Pancreas (tissue), 10 donors: ENCODE data around the gene RHBDL3. TPM values are rescaled to one million over a fixed set of nuclear protein-coding genes. Genes with fewer than 3 reads are reported as not detected.

Experiments
- ATAC-seq, 4 donors: fragments of 200-7000 bp; cut with Tn5 transposase; one replicate each; pipeline versions ENCODE4 v1.8.0 to v1.9.1; 2020; ENCODE audit warnings: mild to moderate bottlenecking in 4 of 4, moderate library complexity in 4 of 4
- DNase-seq, 6 donors: peaks; one replicate each; pipeline ENCODE4 v3.0.0-alpha.2; 2020
- FAIRE-seq: peaks from 2 replicates; lab custom pipeline; 2012; peaks lifted over from hg19 to GRCh38; lab: Jason Lieb, UNC
- H3K27ac ChIP-seq, 4 donors: fragments of 200-600 bp; sonication (generic); 1 replicate in 3 of 4; 2 replicates in 1 of 4; pipeline versions ENCODE4 v1.5.0 to v1.8.0; 2020
- H3K27me3 ChIP-seq, 4 donors: fragments of 200-600 bp; one replicate each; pipeline ENCODE4 v1.8.0; 2021
- H3K36me3 ChIP-seq, 3 donors: fragments of 200-600 bp; sonication (generic) in 1 of 3; one replicate each; pipeline versions ENCODE4 v1.5.0 to v1.8.0; 2020 to 2021
- H3K4me1 ChIP-seq, 3 donors: fragments of 200-600 bp; one replicate each; pipeline ENCODE4 v1.8.0; 2021
- H3K4me3 ChIP-seq, 4 donors: fragments of 200-600 bp; sonication (generic) in 2 of 4; one replicate each; pipeline versions ENCODE4 v1.5.0 to v1.8.0; 2020 to 2021
- H3K9me3 ChIP-seq, 4 donors: fragments of 200-600 bp; one replicate each; pipeline ENCODE4 v1.8.0; 2021
- CTCF ChIP-seq, 4 donors: fragments of 200-600 bp; sonication (generic) in 3 of 4; IDR thresholded peaks; one replicate each; pipeline versions ENCODE4 v1.5.0 to v1.8.0; 2021; ENCODE audit warnings: antibody characterized with exemption in 4 of 4
- WGBS, 2 donors: extraction: QIAGEN DNeasy Blood & Tissue Kit; methylation state at CpG; one replicate each; pipeline ENCODE4 v1.1.7; 2013; 5-methylcytosine and 5-hydroxymethylcytosine counted together
- intact Hi-C, 3 donors: fragments of 100-400 bp; cut with DNase I; formaldehyde crosslinking; loops; one replicate each; pipeline versions ENCODE4 v1.11.1 to v1.14.2; 2022
- polyA plus RNA-seq, 2 donors: library from polyadenylated mRNA; stranded (reverse); fragments of 200-250 nt; gene quantifications; one replicate each; pipeline ENCODE4 v1.2.3, GENCODE V29; 2013
- total RNA-seq, 6 donors: library from RNA; stranded (reverse); fragmentation: NEBNext Ultra II Directional in 4 of 6; extraction: Animal tissue kit (Norgen Biotek cat#: 25700) in 4 of 6; gene quantifications; one replicate each; pipeline versions ENCODE4 v1.2.1 to v1.2.4, GENCODE V29; 2021 to 2023
- donor health status: healthy with polysubstance abuse.
- donor health status: DM: no; HTN: no; CAD: no; lungs with moderate emphysema.
- donor health status: DM: no; HTN: no; CAD: no.
- donor health status: control.
- donor health status: control.
- donor health status: Bipolar disorder and iron deficiency.
- donor health status: DM: yes; HTN: yes; CAD: no.
- donor health status: DM: no; HTN: no; CAD: no.
- donor health status: DM: no; HTN: no; CAD: no.
- donor health status: DM: yes; HTN: yes; CAD: no.

RHBDL3 gene
- total and polyA plus RNA-seq, 8 donors: 0.12 to 1.8 (median 0.47) TPM

- H3K9me3 ChIP-seq: no peaks in the 10 kb centered on the region
- no peak for TF ChIP-seq CTCF (IDR thresholded peaks at IDR 0.05)
- FAIRE-seq: no peak
- no peaks in the 10 kb centered on the region for H3K27me3 ChIP-seq
- no peak overlapping the region for H3K4me3 ChIP-seq
- DNase-seq: no peak
- no peak overlapping the region for H3K27ac ChIP-seq
- H3K4me1 ChIP-seq: no peaks in the 10 kb centered on the region
- ATAC-seq: no peak
- WGBS, 2 donors: 89 to 95% methylated on average over 15 of the region's 15 CpGs
- intact Hi-C loops: loop anchor here in 1 of 3 donors (5.0 kb wide), 1 partner anchor 69 kb away; no protein-coding TSS in a partner anchor
- H3K36me3 ChIP-seq: no peaks in the 10 kb centered on the region
Measured at GRCh38 chr17:32320847-32321246, 55.2 kb downstream of the RHBDL3 start.

GRCh38 chr17:32323046-32323445 is 57.4 kb downstream of the RHBDL3 start:
- Histone ChIP-seq H3K4me1 (no peaks in the 10 kb centered on the region), H3K27me3 (no peaks in the 10 kb centered on the region), H3K36me3 (no peaks in the 10 kb centered on the region), H3K27ac (no peak overlapping the region), H3K4me3 (no peak overlapping the region), H3K9me3 (no peaks in the 10 kb centered on the region)
- no peak for TF ChIP-seq CTCF (IDR thresholded peaks at IDR 0.05)
- FAIRE-seq (no peak), DNase-seq (no peak), ATAC-seq (no peak)
- intact Hi-C loops: loop anchor here in 1 of 3 donors (5.0 kb wide), 1 partner anchor 71 kb away; no protein-coding TSS in a partner anchor
- 93% methylated on average over 10 of the region's 10 CpGs for WGBS, 2 donors

GRCh38 chr17:32323811-32324491 is 58.3 kb downstream of the RHBDL3 start:
- intact Hi-C loops: loop anchor here in 1 of 3 donors (5.0 kb wide), 1 partner anchor 72 kb away; no protein-coding TSS in a partner anchor
- Histone ChIP-seq H3K27ac (peak overlapping the region in 3 of 4 donors; percentile 28 to 61 (median 35)), H3K27me3 (no peaks in the 10 kb centered on the region), H3K9me3 (no peaks in the 10 kb centered on the region), H3K4me3 (no peak overlapping the region), H3K36me3 (no peaks in the 10 kb centered on the region), H3K4me1 (no peaks in the 10 kb centered on the region)
- ATAC-seq (peak; percentile 58 to 79 (median 72)), FAIRE-seq (no peak), DNase-seq (peak in 4 of 6 donors; percentile 32 to 64 (median 39))
- TF ChIP-seq CTCF (IDR thresholded peaks at IDR 0.05): no peak
- 34 to 36% methylated on average over 11 of the region's 11 CpGs for WGBS, 2 donors

- no peak for TF ChIP-seq CTCF (IDR thresholded peaks at IDR 0.05)
- Histone ChIP-seq H3K4me1 (no peaks in the 10 kb centered on the region), H3K27me3 (no peaks in the 10 kb centered on the region), H3K4me3 (no peak overlapping the region), H3K9me3 (no peaks in the 10 kb centered on the region), H3K27ac (no peak overlapping the region), H3K36me3 (no peaks in the 10 kb centered on the region)
- FAIRE-seq: no peak
- DNase-seq: no peak
- no peak for ATAC-seq
- 93 to 96% methylated on average over 1 of the region's 1 CpG for WGBS, 2 donors
- intact Hi-C loops: no loop called here
Measured at GRCh38 chr17:32327911-32328310, 62.3 kb downstream of the RHBDL3 start.

GRCh38 chr17:32330147-32330546 is 64.5 kb downstream of the RHBDL3 start:
- DNase-seq: no peak
- intact Hi-C loops: no loop called here
- no peaks in the 10 kb centered on the region for H3K4me1 ChIP-seq
- no peak for FAIRE-seq
- WGBS, 2 donors: 67 to 68% methylated on average over 3 of the region's 3 CpGs
- TF ChIP-seq CTCF (IDR thresholded peaks at IDR 0.05): no peak
- H3K4me3 ChIP-seq: no peak overlapping the region
- H3K9me3 ChIP-seq: no peaks in the 10 kb centered on the region
- no peak for ATAC-seq
- no peak overlapping the region for H3K27ac ChIP-seq
- no peaks in the 10 kb centered on the region for H3K27me3 ChIP-seq
- peaks cover 0 to 12% (median 0%) of the 10 kb centered on the region in 3 donors for H3K36me3 ChIP-seq
